ENCODE measurements around the gene PTPN14.

DNA sequence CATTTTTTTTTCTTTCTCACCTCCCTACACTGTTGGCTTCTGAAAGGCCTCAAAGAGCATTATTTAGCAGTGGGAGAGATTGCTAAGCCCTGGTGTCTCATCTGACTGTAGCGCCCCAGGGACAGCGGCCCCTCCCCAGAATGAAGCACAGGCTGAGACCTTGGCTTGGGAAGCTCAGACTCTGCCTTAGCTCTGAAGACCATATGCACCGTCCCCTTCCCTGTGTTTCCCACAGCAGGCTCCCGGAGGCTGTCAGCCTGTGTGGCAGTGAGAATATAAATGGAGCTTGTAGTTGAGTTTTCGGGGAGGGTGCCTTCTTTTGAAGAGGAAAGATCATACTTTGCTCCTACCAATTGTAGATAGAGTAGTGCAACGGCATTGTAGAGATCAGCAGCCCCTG, 245.1 kb downstream of the PTPN14 start:
- TF ChIP-seq SUZ12 (IDR thresholded peaks at IDR 0.05) (no peak), SP1 (IDR thresholded peaks at IDR 0.05) (no peak), FOXM1 (IDR thresholded peaks at IDR 0.05; ENCODE audit: borderline replicate concordance) (no peak), ZNF384 (IDR thresholded peaks at IDR 0.05) (no peak), FOXK2 (IDR thresholded peaks at IDR 0.05) (no peak), ARNT (IDR thresholded peaks at IDR 0.05) (no peak), TARDBP (IDR thresholded peaks at IDR 0.05) (no peak), BHLHE40 (IDR thresholded peaks at IDR 0.05; ENCODE audit: borderline replicate concordance) (no peak), CTBP1 (IDR thresholded peaks at IDR 0.05; ENCODE audit: borderline replicate concordance) (no peak), PKNOX1 (IDR thresholded peaks at IDR 0.05) (no peak)
